ENCODE data around the gene SLC9A8.

DNA sequence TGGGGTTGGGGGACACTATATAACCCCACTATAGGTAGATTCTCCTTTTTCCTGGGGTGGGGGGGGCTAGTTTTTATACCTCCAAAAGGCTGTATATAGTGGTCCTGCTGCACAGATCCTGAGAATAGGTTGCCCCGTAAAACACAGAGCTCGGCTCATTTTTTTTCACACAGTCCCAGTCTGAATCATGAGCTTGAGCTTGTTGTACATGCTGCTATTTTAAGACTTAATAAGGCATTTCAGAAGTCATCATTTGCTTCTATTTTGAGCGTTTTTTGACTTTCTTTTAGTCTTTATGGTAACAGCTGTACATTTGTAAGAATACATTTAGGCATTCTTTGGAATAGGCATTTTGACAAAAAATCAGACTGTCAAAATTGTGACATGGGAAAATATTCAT, 30.5 kb downstream of the SLC9A8 start:
- no peak for TF ChIP-seq CTCF (conservative IDR thresholded peaks at IDR 0.05)
- no peak for TF ChIP-seq ZFX (IDR thresholded peaks at IDR 0.05)
